Tibial nerve (tissue), 3 donors: ENCODE results near the gene KRT40.

ENCODE experiments used
- CTCF ChIP-seq, 5 experiments: fragments of 200-600 bp in 3 of 5; fragments of 450-650 bp in 2 of 5; sonication (generic) in 3 of 5; IDR thresholded peaks; one replicate each; pipeline ENCODE4 v1.5.1; 2016 to 2019; ENCODE audit warnings: antibody characterized with exemption in 5 of 5, mild to moderate bottlenecking in 3 of 5, moderate library complexity in 2 of 5
- POLR2A ChIP-seq, 2 donors: fragments of 450-650 bp; IDR thresholded peaks; one replicate each; pipeline ENCODE4 v1.6.1; 2017; ENCODE audit warnings: antibody characterized with exemption in 2 of 2, mild to moderate bottlenecking in 2 of 2, moderate library complexity in 2 of 2

GRCh38 chr17:40952154-40952553 lies 32.0 kb downstream of the KRT40 start:
- no peak for TF ChIP-seq POLR2A (IDR thresholded peaks at IDR 0.05)
- no peak for TF ChIP-seq CTCF (IDR thresholded peaks at IDR 0.05)
